Stimulated activated CD4-positive, alpha-beta T cell treated with anti-CD3 and anti-CD28 coated beads, Interleukin-12 subunit alpha, Interleukin-12 subunit beta, amount 100 ng/mL, for 48 hours (primary cell): ENCODE results near the gene FAAP20.

Experiments used
- DNase-seq, 3 donors: peaks; one replicate each; pipeline ENCODE4 v3.0.0-alpha.2; 2020; ENCODE audit warnings: low read depth in 2 of 3, low spot score in 1 of 3

Gene FAAP20

DNA sequence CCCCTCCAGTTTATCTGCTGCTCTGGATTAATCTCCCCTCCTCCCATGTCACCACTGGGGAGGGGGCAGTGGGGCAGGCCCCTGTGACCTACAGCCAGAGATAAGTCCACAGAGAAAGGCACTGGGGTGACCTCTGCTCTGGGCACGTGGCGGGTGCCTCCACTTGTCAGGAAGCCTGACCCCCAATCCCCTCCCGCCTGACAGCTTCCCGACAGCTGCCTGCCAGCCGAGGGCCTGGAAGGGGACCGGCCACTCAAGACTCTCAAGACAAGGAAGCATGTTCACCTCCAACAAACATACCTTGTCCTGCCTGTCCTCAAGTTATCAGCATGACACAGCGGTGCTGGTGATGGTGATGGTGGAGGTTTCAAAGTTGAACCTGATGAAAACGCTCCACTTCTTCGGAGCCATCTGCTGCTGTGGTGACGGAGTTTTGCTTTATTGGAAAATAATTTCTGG, 3.2 kb upstream of the FAAP20 start:
- DNase-seq: no peak

DNA sequence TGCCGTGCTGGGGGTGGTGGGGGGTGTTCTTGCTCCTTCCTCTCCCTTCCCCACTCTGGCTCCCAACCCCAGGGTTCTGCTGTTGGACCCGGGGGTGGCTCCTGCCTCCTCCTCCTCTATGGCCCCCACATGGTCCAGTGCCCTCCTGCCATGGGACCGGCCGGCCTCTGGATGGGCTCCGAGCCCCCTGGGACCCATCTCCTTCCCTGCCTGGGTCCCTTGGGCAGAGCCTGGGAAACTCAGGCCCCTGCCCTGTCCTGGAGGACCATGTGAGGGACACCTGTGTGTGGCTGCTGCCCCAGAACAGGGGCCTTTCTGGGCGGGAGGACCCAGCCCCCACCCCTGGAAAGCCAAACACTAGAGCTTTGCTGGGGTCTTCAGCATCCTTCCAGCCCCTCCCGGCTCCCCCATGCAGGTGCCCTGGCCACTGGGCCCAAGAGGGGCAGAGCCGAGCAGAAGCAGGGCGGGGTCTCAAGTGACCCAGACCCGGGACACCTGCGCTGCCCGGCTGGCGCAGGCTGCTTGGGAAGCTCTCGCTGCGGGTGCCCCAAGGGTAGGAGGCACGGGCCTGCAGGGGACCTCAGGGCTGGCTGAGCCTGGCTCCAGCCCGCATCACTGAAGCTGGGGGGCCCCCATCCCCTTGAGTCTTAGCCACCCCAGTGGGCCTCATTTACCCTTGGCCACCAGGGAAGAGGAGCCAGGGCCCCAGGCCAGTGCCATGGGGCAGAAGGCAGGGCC, 2.5 kb upstream of the FAAP20 start:
- no peak for DNase-seq

DNA sequence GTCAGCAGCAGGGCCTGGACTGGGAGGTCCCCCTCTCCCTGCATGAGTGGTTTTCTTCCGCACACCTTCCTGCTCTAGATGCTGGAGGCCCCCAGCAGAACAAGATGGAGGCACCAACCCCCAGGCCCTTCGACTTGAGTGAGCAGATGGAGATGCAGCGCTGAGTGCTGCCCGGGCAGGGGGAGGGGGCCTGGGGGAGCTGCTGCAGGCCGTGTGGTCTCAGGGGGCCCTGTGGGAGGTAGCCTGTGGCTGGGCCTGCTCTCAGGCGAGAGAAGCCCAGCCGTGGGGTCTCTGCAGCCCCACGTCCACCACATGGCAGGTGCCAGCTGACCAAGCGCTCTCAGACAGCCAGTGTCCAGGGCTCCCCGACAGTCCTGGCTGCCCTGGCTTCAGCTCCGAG, 1.2 kb upstream of the FAAP20 start:
- no peak for DNase-seq

DNA sequence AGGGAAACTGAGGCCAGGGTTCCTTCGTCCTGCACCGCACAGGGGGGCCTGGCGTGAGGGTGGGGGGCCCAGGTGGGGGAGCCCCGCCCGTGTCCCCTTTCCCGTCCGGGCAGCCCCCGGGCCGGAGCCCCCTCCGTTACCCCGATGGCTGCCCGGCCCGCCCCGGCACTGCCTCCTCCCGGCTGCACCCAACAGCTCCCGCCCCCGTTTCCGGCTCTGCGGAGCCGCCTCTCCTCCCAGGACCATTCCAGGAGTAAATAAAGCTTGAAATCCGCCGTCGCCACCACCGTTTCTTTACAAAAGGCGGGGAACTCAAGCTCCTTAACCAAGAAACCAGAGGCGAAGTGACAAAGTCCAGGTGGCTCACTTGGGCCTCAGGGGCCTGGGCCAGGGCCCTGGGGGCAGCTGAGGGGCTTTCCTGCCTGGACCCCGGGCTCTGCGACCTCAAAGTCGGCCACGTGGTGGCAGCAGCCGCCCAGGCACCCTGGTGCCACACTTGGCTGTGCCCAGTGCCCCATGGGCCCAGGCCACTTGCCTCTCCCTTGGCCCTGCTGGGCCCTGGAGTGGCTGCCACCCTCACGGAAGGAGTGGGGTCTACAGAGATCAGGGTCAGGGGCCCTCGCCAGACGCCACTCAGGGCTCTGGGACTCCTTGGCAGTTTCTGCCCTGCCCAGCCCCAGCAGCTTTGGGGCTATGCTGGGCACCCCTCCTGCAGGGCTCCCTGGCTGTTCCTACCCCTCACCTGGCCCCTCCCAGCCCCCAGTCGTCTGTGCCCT, 514 bp upstream of the FAAP20 start:
- peak; percentile 75 to 86 (median 83) for DNase-seq

DNA sequence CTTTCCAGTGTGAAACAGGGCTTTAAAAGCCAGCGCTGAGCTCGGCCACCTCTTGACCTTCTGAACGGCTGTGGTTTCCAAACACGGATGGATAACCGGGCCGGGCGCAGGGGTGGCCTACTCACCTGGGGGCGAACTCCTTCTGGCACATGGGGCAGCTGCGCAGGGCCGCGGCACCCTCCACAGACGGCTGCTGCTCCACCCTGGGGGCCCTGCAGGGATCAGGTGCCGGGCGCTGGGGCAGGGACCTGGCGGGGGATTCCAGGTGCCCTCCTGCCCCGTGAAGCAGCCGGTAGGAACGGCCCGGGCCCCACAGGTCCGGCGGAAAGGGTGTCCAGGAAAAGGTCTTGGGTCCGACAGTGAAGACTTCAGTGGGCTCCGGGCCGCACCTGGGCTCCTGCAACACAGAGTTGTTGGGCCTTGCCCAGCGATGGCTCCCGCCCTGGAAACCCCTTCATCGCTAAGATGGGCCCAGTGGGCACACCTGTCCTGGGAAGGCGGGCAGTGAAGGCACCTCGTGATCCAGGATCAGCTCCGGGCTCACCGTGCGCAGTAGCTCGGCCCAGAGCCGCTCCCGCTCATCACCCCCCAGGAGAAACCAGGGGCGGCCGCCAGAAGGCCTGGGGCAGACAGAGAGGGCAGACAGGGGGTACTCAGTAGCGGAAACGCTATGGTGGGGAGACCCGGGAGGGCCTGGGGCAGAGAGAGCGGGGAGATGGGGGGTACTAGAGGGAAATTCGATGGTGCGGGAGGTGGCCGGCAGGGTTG, 874 bp downstream of the FAAP20 start:
- DNase-seq: no peak

DNA sequence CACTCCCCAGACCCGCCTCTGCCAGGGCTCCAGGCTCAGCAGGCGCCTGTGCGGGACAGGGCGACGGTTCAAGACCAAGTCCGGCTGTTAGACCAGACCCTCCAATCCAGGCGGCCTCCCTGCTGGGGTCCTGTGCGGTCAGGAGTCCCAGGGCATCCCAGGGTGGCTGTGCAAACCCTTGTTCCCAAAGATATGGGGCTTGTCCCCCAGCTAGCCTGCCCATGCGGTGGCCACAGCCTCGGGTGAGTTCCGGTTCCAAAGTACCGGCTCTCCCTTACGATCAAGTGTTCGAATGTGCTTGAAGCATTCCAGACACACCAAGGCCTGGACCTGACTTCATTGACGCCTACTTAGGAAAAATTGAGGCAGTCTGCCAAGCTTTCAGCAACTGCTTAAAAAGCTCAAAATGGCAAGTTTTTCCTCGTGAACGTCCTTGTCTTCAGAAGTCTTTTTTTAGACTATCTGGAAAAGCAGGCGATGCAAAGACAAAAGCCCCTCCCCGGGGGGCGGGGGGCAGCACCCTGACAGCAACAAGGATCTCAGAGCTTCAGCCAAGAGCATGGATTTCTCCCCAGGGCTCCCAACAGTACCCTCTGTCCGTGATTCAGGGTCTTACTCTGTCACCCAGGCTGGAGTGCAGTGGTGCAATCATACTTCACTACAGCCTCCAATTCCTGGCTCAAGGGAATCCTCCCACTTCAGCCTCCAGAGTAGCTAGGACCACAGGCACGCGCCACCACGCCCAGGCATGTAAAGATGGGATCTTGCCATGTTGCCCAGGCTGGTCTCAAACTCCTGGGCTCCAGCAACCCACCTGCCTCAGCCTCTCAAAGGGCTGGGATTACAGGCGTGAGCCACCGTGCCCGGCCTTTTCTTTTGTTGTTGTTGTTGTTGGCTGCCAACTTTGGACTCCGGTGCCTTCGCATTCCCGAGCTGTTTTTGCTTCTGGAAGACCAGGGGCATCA, 2.3 kb downstream of the FAAP20 start:
- no peak for DNase-seq

DNA sequence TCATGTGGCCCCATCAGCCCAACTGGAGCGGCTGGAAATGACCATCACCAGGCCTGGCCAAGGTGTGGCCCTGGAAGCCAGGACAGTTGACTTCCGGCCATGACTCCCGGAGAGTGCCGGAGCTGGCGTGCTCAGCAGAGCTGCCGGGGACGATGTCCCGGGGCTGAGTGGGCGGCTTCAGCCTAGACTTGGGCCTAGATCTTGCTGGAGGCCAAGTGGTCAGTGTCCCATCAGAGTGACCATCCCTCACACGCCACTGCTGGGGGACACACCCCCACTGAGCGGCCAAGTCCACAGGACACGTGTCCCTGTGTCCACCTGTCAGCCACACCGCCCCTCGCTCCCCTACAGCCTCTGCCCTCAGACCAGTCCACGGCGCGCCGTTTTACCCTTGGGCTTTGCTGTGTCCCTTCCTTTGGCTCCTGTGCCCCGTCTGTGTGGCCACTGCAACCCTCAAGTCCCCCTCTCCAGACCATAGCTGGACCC, 4.0 kb downstream of the FAAP20 start:
- no peak for DNase-seq

DNA sequence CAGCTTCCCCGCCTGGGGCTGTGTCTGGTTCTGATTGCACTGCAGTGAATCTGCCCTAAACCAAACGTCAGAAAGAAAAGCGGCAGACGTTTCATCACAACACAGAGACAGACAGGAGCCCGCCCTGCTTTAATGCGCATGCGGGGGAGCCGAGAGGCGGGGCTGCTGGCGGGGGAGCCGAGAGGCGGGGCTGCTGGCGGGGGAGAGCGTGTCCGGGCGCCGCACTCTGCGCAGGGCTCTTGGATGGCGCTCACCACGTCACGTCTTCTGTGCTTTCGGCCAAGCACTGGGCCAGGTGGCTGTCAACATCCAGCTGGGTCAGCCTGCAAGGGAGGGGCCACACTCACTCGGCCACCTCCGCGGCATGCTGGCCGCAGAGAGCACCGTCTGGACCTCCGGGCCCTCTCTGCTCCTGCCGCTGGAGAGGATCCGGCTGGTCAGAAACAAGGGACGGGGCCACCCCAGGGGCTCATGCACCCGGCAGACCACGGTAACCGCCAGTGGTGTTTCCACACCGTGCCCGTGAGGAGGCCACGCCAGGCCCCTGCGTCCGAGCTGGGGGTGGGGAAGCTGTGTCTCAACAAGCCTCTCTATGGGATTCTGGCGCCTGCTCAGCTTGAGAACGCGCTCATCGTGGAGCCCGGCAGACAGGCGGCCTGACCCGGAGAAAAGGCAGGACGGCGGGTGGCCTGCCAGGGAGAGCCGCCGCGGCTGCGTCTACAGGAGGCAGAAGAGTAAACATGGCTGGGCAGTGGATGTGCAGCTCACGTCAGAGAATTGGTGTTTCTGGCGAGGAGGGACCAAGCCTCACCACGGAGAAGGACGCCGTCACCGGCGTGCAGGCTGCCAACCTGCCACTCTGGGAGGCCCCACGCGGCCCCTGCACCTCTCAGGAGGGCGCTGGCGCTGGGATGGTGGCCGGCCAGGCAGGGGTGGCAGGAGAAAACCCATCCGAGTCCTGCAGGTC, 4.8 kb downstream of the FAAP20 start:
- peak; percentile 81 to 87 (median 84) for DNase-seq

DNA sequence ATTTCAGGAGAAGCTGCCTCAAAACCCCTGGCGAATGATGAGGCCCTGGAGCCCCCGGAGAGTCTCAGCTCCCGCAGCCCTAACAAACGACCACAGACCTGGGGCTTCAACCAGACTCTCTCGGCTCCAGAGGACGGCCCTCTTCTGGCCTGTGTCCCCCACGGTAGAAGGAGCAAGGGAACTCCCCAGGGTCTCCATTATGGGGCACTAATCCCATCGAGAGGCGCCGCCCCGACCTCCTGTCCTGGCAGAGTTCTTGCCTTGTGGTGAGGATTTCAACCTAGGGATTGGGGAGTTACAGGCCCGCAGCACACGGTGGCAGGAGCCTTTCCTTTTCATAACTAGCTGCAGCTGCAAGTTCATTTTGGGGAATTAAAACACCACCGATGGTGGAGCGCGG, 6.2 kb downstream of the FAAP20 start:
- DNase-seq: no peak

DNA sequence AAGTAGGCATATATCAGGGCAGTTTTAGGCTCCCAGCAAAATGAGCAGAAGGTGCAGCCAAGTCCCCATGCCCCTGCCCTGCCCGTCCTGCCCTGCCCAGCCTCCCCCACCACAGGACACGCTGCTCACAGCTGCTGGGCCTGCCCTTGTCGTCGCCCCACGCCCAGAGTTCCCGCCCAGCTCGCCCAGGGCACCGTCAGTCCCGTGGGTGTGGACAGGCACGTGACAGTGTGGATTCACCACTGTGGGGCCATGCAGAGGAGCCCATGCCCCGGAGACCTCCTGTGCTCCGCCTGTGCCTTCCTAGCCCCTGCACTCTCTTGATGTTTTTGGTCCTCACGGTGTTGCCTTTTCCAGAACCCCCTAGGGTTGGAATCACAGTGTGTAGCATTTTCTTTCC, 7.0 kb downstream of the FAAP20 start:
- no peak for DNase-seq

DNA sequence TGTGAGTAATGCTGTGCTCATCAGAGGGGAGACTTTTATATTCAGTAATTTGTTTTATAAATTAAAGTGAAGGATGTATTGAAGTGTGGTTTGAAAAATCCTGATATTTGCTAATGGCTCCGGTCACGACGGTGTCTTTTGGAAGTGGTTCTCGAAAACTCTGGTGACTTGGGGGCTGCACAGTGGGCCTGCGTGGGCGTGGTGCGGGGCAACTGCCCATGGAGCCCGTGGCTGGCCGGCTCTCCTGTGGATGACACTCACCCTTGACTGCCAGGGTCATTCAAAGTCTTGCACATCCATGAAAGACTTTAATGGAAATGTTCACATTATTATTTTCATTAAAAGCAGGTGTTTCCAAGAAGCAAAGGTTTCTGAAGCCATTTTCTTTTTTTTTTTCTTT, 7.7 kb downstream of the FAAP20 start:
- no peak for DNase-seq

DNA sequence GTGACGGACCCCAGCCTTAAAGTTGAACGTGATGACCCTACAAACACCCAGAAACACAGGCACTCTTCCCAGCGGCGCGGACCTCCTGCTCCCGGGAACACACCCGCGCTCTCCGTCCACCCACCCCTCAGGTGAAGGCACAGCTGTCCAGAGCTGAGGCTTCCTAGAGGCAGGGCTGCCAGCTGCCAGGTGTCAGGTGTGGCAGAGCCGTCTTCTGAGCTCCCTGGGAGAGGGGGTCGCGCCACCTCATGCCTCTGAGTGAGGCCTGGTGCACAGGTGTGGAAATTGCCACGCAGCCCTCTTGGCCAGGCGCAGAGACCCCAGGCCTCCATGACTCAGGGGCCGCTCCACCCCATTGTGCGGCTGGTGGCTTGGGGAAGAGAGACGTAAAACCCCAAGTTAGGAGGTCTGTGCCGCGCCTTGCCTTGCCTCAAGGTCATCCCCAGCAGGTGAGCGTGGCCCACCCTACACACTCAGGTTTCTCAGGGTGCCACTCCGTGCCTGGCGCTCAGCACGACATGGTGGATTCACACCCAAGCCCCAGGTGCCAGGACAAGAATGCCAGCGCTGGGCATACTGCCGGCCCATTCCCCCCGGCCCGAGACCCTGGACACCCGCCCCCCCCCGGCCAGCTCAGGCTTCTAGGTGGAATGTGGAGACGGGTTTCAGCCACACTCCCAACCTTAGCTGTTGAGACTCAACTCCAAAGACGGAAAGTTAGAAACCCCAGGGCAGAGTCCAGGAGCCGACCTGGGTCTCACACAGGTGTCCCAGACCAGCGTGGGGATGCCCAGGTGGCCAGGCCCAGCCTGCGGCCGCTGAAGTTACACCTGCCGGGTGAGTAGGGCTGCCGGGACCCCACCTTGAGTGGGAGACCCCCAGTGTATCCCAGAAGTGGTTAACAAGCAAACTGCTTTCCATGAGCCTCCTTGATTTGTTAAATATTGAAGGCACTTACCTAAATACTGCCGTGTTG, 8.4 kb downstream of the FAAP20 start:
- DNase-seq: no peak

DNA sequence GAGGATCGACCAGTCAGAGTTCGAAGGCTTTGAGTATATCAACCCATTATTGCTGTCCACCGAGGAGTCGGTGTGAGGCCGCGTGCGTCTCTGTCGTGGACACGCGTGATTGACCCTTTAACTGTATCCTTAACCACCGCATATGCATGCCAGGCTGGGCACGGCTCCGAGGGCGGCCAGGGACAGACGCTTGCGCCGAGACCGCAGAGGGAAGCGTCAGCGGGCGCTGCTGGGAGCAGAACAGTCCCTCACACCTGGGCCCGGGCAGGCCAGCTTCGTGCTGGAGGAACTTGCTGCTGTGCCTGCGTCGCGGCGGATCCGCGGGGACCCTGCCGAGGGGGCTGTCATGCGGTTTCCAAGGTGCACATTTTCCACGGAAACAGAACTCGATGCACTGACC, 9.6 kb downstream of the FAAP20 start:
- no peak for DNase-seq

DNA sequence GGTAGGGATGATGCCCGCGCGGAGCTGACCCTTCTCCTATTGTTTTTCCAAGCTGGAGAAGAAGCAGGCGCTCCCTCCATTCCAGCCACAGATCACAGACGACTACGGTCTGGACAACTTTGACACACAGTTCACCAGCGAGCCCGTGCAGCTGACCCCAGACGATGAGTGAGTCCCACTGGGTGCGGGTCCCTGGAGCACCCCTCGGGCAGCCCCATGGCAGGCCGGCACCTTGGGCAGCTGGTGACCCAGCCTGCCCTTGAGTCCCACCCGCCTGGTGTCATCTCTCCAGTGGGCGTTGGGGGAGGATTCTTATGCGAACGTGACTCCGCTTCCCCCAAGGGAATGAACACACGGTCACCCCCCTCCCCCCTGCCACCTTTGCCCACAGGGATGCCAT, 10.0 kb downstream of the FAAP20 start:
- no peak for DNase-seq

DNA sequence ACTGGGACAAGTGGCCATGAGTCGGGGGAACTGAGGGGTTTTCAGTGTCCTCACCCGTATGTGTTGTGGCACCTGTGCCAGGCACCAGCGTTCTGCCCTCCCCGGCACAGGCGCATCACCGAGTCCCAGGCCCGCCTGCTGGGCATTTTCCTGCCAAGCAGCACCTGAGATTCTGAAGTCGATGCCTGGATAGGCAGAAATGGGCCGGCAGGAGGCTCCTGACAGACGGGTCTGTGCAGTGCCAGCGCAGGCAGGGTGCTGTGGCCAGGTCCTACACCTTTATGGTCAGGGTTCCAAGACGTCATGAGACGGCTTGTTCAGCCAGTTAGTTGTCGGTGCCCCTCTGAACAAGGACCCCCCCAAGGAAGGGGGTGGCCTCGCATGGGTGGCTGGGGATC, 10.6 kb downstream of the FAAP20 start:
- no peak for DNase-seq

DNA sequence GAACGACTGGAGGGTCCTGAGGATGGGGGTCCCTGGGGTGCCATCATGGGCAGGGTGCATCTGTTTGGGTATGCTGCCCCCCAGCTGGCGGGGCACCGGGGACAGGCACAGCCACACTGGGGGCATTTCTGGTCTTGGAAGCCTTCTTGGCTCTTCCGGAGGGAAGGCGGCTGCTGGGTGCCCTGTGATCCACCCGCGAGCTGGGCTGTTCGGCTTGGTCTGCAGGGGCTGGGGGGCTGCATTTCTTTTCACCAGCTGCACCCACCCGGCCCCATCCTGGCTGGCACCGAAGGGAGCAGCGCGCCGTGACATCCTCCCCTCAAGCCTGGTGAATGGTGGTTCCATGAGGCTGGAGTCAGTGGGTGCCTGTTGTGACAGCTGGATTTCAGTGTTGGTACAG, 12.2 kb downstream of the FAAP20 start:
- no peak for DNase-seq

DNA sequence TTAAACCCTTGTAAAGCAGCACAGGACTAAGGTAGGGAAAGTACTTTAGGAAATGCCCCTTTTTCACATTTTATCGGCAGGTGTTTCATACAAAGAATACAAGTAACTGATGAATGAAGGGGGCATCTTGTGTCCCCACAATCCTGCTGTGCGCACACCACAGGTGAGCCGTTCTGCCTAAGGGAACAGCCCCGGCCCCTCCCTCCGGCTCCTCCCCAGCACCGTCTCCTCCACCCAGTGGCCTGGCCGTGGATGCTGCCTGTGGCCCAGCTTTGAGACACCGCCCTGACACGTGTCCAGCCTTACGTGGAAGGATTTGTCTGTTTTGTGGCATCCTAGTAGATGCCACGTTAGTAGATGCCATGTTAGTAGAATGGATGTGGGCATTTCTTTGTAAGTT, 12.8 kb downstream of the FAAP20 start:
- no peak for DNase-seq

DNA sequence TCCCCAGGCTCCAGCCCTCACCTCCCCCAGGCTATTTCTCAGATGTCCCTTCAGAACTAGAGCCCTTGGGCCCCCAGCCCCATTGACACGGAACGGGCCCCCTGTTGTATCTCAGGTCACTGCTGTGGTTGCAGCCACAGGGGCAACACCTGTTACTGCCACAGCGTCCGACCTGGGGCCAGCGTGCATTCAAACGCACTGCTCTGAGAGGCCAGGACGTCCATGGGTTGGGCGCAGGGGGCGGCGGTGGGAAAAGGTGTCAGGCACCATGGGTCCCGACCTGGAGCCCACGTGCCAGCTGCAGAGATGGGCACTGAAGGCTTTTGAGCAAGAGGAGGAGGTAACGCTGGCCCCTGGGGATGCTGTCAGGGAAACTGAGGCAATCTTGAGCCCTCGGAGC, 13.3 kb downstream of the FAAP20 start:
- no peak for DNase-seq
